GM12892 (cell line): ENCODE data around the gene SEC11C.

Source experiments
- POLR2A ChIP-seq: IDR thresholded peaks from 2 replicates; pipeline ENCODE4 v1.6.1; 2011; ENCODE audit warnings: low read depth, low read length, control low read depth
- TAF1 ChIP-seq: IDR thresholded peaks from 2 replicates; pipeline ENCODE4 v1.6.1; 2011; ENCODE audit warnings: low read depth, mild to moderate bottlenecking, control low read depth, low read length, borderline replicate concordance

DNA sequence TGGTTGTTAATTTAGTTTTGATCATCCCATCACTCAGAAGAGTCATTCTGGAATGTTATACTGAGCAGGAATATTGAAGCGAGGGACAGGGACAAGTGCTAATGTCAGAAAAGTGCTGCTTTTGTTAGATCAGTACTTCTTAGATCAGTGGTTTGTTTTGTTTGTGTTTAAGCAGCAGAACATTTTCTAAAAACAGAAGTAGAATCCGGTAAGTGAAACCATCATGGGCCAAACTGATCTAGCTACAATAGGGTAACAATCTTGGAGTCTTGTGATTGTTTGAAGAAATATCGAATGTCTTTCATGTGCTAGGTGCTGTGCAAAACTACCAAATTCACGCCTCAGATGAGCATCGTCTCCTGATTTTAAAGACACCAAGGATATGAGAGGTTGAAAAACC lies 45.1 kb upstream of the SEC11C start:
- no peak for TF ChIP-seq POLR2A
- TF ChIP-seq TAF1, result no peak
